Activated CD4-positive, alpha-beta T cell treated with anti-CD3 and anti-CD28 coated beads for 1 hour (primary cell): ENCODE data around the gene CAPNS1.
A peak's percentile ranks its signal among the peaks of the same experiment; 100 is the strongest.

ENCODE experiments used
- DNase-seq: peaks from one replicate; pipeline ENCODE4 v3.0.0-alpha.2; 2020

The CAPNS1 gene

DNA sequence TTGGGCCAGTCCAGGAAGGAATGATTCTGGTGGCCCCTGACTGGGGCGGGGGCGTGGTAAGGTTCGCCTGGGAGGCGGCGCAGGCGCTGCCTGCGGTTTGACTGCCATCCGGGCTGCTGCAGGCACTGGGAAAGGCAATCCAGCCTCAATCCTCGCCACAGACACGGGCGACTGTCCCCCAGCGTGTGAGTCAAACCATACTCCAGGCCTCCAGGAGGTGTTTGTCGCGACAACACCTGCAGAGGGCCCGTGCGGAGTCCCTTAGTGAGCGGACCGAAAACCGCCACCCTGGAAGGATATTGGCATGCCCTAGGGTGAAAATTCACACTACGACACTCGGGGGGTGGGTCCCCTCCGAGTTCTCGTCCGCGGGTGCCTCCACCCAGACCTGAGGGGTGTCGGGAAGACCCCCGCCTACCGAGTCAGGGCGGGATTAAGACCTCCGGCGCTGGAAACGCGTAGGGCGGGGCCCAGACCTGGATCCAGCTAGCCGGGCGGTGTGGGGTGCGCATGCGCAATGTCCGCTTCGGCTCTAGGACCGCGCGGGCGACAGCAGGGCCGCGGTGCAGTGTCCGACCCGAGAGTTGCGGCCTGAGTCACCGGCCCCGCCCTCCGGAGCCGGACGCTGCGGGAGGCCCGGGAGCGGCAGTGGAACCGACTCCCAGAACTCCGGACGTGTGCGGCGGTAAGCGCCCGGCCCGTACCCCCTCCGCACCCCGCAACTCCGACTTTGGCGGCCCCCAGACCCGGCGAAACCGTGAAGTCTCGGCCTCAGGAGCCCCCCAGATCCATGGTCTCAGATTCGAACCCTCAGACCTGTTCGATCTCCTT is at the start of gene CAPNS1:
CAPNS1 (plus strand) TSS at position 594 of the 831 bp plus-strand sequence. CDS start 946 bp downstream, outside the sequence.
- DNase-seq = peak; percentile 86

DNA sequence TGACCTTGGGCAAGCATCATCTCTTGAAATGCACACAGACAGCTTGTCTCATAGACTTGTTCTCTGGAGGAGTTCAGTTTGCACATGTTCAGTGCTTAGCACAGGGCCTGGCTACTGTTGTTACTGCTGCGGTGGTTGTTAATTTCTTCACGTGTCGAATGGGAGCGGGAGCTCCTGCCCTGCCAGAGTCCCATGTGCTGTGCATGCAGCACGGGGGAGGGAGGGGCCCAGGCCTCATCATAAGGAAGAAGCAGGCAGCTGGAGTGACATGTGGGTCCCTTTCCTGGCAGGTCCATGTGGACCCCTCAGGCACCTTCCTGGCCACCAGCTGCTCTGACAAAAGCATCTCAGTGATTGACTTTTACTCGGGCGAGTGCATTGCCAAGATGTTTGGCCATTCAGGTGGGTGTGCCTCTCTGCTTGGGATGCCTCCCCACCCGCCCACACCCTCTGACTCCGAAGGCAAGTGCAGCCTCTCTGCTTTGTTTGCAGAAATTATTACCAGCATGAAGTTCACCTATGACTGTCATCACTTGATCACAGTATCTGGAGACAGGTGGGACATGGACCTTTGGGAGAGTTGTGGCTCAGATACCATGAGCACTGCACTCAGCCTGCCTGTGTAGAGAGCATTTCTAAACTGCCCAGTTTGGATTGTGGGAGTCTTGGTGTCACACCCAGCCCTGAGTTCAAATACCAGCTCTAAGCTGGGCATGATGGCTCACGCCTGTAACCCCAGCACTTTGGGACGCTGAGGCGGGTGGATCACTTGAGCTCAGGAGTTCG is 48.8 kb upstream of the CAPNS1 start:
- DNase-seq = no peak

DNA sequence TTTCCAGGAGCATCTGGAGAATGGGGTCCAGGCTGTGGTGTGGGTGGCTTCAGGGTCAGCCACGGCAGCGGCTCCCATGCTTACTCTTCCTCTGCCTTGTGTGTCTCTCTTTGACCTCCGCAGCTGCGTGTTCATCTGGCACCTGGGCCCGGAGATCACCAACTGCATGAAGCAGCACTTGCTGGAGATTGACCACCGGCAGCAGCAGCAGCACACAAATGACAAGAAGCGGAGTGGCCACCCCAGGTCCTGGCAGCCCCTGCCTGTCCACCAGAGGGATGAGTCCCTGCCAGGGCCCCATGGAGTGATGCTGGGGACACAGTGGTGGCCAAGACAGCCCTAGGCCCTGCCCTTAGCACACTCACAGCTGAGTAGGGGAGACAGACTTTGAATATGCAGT is 47.3 kb upstream of the CAPNS1 start:
- DNase-seq = no peak

DNA sequence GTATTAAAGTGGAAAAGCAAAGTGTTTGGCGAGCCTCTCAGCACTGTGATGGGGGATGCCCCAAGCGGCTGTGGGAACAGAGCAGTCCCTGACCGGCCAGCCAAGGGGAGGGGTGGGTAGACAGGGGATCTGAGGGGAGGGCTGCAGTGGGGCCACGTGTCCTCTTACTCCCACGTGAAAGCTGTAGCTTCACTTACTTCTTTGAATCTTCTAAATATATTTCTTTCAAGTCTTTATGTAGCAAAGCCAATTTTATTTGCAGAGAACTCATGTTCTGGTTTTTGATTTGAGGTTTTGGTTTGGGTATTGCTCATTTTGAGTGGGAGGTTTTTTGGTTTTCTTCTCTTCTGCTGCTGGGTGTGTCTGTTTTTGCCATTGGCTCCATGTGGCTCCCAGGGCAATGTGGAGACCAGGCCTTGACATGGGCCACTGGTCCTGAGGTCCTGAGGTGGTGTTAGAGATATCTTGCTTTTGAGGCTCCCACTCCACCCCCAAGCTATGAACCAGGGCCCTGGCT is 46.7 kb upstream of the CAPNS1 start:
- no peak for DNase-seq

DNA sequence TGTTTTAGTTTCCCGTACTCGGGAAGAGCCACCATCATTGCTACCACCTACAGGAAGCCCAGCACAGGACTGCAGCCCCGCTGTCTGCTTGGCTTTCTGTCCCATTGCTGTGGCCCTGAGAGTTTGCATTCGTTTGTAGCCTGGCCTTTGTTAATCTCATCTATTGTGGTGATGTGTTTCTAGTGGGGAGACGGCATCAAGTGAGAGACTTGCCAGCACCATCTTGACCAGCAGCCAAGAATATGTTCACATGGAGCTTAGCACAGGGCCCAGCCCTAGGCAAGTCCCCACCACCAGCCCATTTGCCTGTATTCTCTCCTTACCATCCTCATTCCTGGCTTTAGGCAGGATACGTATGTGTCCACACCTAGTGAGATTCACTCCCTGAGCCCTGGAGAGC is 46.2 kb upstream of the CAPNS1 start:
- no peak for DNase-seq

DNA sequence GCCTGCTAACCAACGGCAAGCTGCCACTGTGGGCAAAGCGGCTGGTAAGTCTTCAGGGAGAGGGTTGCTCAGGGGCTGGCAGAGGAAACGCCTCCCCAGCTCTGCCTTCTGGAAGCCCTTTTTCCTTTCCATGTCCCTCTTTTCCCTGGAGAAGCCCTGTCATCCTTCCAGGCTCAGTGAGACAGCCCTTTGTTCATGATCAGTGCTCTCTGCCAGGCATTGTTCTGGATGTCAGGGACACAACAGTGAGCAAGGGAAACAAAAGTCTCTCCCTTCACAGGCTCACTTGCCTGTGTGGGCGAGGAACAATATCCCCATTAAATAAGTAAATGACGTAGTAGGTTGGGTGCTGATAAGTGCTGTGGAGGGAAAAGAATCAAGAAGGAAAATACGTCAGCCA is 42.8 kb upstream of the CAPNS1 start:
- DNase-seq = no peak

DNA sequence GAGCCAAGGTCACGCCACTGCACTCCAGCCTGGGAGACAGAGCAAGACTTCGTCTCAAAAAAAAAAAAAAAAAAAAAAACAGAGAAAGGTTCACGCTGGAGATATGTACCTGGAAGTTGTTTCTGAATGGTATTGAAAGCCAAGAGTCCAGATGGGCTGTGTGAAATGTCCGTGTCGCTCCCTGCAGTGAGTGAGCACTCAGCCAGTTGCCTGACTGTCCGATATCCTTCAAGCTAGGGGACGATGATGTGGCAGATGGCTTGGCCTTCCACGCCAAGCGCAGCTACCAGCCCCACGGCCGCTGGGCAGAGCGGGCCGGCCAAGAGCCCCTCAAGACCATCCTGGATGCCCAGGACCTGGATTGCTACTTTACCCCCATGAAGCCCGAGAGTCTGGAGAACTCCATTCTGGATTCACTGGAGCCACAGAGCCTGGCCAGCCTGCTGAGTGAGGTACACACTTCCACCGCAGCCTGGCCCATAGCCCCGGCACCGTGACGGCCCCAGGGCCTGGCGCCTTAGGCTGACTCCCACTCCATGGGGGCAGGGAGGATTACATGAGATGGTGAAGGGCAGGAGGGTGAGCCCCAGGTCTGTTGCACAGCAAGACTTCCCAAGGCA is 40.6 kb upstream of the CAPNS1 start:
- no peak for DNase-seq

DNA sequence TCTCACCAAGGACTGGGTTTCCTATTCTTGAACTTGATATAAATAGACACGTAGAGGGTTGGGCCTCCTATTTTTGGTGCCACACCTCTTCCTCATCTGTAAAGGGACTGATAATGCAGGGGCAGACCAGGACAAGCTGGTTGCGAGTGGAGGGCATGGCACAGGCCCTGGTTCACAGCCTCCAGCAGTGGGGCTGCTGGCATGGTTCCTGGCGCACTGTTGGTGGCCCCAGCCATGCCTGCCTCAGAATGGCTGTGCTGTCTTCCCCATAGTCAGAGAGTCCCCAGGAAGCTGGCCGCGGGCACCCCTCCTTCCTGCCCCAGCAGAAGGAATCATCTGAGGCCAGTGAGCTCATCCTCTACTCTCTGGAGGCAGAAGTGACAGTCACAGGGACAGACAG is 39.4 kb upstream of the CAPNS1 start:
- no peak for DNase-seq

DNA sequence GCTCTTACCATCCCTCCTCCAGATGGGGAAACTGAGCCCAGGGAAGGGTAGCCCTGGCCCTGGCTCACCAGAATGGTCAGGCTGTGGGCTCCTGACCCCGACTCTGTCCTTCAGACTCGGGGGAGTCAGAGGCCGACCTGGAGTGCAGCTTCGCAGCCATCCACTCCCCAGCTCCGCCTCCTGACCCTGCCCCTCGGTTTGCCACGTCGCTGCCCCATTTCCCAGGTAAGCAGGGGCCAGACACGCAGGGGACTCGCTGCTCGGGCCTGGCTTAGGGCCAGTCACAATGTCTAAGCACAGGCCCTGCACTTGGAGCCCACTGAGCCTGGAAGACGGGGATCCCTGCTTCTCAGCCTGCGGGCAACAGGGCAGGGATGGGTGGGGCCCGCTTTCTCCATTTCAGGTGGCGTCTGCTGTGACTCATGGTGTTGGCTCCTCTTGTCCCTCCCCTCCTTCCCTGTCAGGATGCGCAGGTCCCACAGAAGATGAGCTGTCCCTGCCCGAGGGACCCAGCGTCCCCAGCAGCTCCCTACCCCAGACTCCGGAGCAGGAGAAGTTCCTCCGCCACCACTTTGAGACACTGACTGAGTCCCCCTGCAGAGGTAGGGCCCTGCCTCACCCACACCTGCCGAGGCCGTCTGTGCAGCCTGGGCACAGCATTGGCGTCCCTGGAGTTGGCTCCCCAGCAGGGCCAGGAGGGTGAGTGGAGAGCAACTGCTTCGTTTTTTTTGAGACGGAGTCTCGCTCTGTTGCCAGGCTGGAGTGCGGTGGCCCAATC is 38.1 kb upstream of the CAPNS1 start:
- DNase-seq = no peak

DNA sequence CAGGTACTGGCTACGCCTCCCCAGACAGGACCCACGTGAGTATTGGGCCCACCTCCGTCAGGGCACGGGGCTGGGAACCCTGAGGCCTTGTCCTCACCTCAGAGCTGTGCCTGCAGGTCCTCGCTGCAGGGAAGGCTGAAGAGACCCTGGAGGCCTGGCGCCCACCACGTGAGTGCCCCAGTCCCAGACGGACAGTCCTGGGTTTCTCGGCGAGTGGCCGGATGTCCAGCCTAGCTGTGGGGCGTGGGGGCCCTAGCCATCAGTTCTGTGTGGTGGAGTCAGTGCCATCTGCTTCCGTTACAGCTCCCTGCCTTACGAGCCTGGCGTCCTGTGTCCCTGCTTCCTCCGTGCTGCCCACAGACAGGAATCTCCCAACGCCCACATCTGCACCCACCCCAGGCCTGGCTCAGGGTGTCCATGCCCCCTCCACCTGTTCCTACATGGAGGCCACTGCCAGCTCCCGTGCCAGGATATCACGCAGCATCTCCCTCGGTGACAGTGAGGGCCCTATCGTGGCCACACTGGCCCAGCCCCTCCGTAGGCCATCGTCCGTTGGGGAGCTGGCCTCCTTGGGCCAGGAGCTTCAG is 36.7 kb upstream of the CAPNS1 start:
- no peak for DNase-seq

DNA sequence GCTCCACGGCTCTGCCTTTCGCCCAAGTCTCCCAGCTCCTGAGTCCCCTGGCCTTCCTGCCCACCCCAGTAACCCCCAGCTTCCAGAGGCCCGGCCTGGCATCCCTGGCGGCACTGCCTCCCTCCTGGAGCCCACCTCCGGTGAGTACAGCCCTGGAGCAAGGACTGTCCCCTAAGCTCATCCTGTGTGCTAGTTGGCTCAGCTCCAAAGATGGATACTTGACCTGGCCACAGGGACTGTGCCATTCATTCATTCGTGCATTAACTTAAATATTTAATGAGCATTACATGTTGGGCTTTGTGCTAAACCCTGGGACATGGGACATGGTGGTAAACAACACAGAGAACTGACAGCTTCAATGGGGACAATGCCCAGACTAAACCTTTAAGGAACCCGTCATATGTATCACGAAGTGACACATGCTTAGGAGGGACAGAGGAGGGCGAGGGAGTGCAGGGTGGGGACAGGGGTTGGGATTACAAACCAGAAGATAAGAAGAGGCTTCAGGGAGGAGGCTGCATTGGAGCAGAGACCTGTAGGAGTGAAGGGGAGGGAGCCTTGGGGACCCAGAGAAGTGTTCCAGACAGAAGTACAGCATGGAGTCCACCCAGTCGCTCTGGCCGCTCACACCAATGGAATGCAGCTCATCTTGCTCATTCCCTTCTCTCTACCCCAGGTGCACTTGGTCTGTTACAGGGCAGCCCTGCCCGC is 35.9 kb upstream of the CAPNS1 start:
- no peak for DNase-seq

DNA sequence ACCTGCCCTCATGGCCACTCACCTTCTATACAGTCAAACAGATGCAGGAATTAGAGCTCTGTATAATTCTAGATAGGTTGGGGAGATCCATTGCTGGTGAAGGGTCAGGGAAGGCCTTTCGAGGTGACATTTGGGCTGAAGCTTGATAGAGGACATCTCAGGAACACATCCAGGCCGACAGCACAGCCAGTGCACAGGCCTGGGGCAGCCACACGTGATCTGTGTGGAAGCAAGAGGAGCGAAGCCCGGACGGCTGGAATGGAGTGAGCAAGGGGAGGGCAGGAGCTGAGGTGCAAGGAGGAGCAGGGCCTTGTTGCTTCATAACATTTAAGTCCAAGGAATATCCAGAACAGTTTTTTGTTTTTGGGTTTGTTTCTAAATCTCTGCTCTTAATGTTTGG is 33.4 kb upstream of the CAPNS1 start:
- no peak for DNase-seq

DNA sequence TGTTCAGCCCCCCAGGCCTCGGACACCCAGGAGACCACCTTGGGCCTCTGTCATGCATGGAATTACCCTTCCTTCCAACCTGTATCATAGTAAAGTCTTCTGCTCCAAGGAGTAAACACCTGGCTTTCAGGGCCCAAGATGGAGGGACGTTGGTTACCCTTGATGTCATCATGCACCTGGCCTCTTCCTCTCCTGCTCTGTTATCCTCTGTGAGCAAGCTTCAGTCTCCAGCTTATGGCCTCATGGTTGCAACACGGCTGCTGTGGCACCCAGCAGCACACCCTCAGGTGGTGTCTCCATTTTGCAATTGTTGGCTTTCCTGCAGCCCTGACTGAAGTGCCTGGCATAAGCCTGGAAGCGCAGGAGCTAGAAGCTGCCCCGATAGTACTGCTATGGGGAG is 32.9 kb upstream of the CAPNS1 start:
- no peak for DNase-seq

DNA sequence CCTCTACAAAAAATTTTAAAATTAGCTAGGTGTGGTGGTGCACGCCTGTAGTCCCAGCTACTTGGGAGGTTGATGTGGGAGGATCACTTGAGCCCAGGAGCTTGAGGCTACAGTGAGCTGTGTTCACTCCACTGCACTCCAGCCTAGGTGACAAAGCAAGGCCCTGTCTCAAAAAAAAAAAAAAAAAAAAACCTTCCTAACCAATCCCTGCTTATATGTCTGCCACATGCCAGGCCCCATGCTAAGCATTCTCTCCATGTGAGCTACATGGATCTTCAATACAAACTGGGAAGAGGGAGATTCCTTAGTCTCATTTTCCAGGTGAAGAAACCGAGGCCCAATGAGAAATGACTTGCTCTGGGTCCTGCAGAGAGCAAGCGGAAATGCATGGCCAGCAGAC is 31.2 kb upstream of the CAPNS1 start:
- no peak for DNase-seq

DNA sequence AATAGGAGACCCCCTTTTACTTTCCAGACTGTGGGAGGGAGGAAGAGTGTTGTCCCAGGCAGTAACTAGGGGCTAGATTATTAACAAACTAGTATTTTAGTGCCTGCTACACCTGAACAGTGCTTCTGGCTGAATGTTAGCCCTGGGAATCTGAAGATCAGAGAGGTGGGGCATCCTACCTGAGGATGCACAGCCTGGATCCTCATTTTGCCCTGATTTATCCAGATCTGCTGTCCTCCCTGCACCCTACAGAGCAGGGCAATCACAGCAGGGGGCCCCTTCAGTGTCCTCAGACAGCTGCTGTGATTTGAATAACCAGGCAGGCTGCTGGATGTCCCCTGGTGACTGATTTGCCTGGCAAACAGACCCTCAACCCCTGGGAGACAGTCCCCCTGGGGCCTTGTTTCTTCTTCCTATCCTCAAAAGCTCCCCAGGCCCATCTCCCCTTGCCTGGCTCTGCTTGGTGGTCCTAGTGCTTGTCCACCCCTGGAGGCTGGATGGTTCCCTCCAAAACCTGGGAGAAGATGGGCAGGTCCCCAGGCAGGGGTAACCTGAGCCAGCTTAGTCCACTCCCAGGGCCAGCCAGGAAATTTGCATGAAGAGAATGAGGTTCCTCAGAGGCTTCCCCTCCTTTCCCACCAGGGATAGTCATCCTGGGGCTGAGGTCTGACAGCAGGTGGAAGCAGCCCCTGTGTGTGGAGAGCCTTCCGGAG is 29.2 kb upstream of the CAPNS1 start, which contains the start of gene OVOL3:
OVOL3 (plus strand) TSS at position 657 of the 713 bp plus-strand sequence. CDS start 60 bp downstream, outside the sequence.
- no peak for DNase-seq

DNA sequence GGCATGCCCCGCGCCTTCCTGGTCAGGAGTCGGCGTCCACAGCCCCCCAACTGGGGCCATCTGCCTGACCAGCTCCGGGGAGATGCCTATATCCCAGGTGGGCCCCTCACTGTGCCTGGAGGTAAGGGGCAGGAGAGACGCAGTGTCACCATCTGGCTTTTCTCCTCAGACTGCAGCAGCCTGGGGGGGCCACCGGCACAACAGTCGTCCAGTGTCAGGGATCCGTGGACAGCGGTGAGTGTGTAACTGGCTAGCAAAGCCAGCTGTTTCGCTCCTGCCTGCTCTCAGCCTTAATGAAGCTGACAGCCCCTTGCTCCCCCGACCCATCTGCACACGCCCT is 28.7 kb upstream of the CAPNS1 start:
- DNase-seq = no peak

DNA sequence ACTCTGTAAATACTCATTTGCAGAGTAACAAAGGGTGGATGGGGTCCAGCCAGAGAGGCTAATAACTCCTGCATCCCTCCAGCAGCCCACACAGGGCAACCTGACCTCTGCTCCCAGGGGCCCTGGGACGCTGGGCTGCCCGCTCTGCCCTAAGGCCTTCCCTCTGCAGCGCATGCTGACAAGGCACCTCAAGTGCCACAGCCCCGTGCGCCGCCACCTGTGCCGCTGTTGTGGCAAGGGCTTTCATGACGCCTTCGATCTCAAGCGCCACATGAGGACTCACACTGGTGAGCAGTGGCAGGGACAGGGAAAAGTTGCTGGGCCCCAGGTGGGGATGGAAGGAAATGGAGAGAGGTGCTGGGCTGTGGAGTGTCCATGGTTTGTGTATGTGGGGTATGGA is 27.2 kb upstream of the CAPNS1 start:
- no peak for DNase-seq

DNA sequence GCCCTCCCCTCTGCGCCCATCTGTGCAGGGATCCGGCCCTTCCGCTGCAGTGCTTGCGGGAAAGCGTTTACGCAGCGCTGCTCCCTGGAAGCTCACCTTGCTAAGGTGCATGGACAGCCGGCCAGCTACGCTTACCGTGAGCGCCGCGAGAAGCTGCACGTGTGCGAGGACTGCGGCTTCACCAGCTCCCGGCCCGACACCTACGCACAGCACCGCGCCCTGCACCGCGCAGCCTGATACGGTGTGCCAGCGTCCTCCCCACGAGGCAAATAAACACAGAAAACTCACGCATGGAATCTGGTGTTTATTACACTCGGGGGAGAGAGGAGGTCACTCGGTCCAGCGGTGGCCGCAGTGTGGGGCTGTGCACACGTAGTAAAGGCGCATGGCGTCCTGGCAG is 26.4 kb upstream of the CAPNS1 start:
- no peak for DNase-seq

DNA sequence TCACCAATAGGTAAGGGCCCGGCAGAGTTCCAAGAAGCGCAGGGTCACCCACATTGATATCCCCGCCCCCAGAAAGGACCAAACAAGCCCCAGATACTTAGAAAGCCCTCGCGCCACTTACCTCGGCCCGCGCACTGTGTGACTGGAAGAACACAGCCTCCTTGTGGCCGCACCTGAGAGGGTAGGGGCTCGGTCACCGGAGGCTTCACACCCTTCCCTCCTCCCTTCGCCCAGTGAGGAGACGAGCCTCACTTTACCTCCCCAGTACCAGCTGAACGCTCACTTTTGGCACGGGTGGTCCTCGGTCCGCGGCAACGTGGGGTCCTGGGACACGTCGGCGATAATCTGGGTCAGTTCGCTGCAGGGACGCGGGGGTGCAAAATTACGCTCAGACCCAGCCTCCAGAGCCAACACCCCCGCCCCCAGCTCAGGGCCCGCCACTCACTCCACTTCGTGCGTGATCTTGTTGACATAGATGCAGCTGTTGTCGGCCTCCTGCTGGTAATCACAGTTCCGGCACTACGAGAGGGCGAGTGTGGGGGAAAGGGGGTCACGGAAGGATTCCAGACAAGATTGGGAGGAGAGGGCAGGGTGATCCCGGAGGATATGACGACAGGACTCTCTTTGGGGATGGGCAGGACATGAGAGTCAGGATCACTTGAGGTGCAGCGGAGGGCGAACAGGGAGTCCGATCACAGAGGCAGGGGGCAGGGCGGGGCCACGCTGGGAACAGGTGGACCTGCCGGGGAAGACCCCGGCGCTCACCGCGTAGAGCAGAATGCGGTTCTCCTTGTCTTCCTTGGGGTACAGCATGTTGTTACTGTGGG is 25.8 kb upstream of the CAPNS1 start:
- DNase-seq = no peak
